Dendritic cell treated with granulocyte-macrophage colony-stimulating factor and Interleukin-4, amounts not matched to agents 40 ng/mL and 50 ng/mL, for 4 days (primary cell): ENCODE results near the gene SYNPR.

ENCODE experiments used
- H3K27ac Mint-ChIP-seq: one replicate; pipeline ENCODE4 v1.8.0; 2022; ENCODE audit warnings: mild to moderate bottlenecking, mixed read lengths
- H3K27me3 Mint-ChIP-seq: one replicate; pipeline ENCODE4 v1.8.0; 2022; ENCODE audit warnings: mild to moderate bottlenecking, mixed read lengths
- H3K36me3 Mint-ChIP-seq: one replicate; pipeline ENCODE4 v1.8.0; 2022; ENCODE audit warnings: low read depth, mixed read lengths
- H3K4me1 Mint-ChIP-seq: one replicate; pipeline ENCODE4 v1.8.0; 2022; ENCODE audit warnings: low read depth, mixed read lengths
- H3K4me3 Mint-ChIP-seq: one replicate; pipeline ENCODE4 v1.8.0; 2022; ENCODE audit warnings: mild to moderate bottlenecking, moderate library complexity, mixed read lengths
- H3K9me3 Mint-ChIP-seq: one replicate; pipeline ENCODE4 v1.8.0; 2022; ENCODE audit warnings: mixed read lengths
- intact Hi-C: fragments of 100-400 bp; cut with micrococcal nuclease; formaldehyde crosslinking; loops from one replicate; pipeline ENCODE4 v1.15.0; 2022

Gene SYNPR

GRCh38 chr3:63370094-63370493 is 92.0 kb downstream of the SYNPR start:
- Mint-ChIP-seq H3K36me3 (no peaks in the 10 kb centered on the region), H3K4me3 (no peak overlapping the region), H3K27me3 (no peaks in the 10 kb centered on the region), H3K4me1 (no peaks in the 10 kb centered on the region), H3K27ac (no peak overlapping the region), H3K9me3 (no peaks in the 10 kb centered on the region)
- intact Hi-C loops, result no loop called here

- intact Hi-C loops, result no loop called here
- H3K4me3 Mint-ChIP-seq, result no peak overlapping the region
- no peaks in the 10 kb centered on the region for H3K27me3 Mint-ChIP-seq
- no peak overlapping the region for H3K27ac Mint-ChIP-seq
- no peaks in the 10 kb centered on the region for H3K4me1 Mint-ChIP-seq
- no peaks in the 10 kb centered on the region for H3K36me3 Mint-ChIP-seq
- no peaks in the 10 kb centered on the region for H3K9me3 Mint-ChIP-seq
Observed at GRCh38 chr3:63383040-63383439, 104.9 kb downstream of the SYNPR start.

GRCh38 chr3:63384382-63384781 is 106.3 kb downstream of the SYNPR start:
- Mint-ChIP-seq H3K9me3 (no peaks in the 10 kb centered on the region), H3K4me3 (no peak overlapping the region), H3K27ac (no peak overlapping the region), H3K36me3 (no peaks in the 10 kb centered on the region), H3K4me1 (no peaks in the 10 kb centered on the region), H3K27me3 (no peaks in the 10 kb centered on the region)
- intact Hi-C loops, result no loop called here

- Mint-ChIP-seq H3K27me3 (no peaks in the 10 kb centered on the region), H3K9me3 (no peaks in the 10 kb centered on the region), H3K4me1 (no peaks in the 10 kb centered on the region), H3K27ac (no peak overlapping the region), H3K36me3 (no peaks in the 10 kb centered on the region), H3K4me3 (no peak overlapping the region)
- intact Hi-C loops, result no loop called here
Observed at GRCh38 chr3:63385629-63386028, 107.5 kb downstream of the SYNPR start.

- intact Hi-C loops, result no loop called here
- Mint-ChIP-seq H3K27ac (no peak overlapping the region), H3K9me3 (no peaks in the 10 kb centered on the region)
Observed at GRCh38 chr3:63386568-63386967, 108.5 kb downstream of the SYNPR start.

GRCh38 chr3:63387568-63387967 is 109.5 kb downstream of the SYNPR start:
- no peak overlapping the region for H3K27ac Mint-ChIP-seq
- no peaks in the 10 kb centered on the region for H3K27me3 Mint-ChIP-seq
- H3K4me1 Mint-ChIP-seq, result no peaks in the 10 kb centered on the region
- H3K4me3 Mint-ChIP-seq, result no peak overlapping the region
- H3K9me3 Mint-ChIP-seq, result no peaks in the 10 kb centered on the region
- intact Hi-C loops, result no loop called here
- no peaks in the 10 kb centered on the region for H3K36me3 Mint-ChIP-seq

More at GRCh38 chr3:63386568-63386967, 108.5 kb downstream of the SYNPR start:
- Mint-ChIP-seq H3K4me1 (no peaks in the 10 kb centered on the region), H3K27me3 (no peaks in the 10 kb centered on the region), H3K36me3 (no peaks in the 10 kb centered on the region), H3K4me3 (no peak overlapping the region)

GRCh38 chr3:63390710-63391230 is 112.7 kb downstream of the SYNPR start:
- no peaks in the 10 kb centered on the region for H3K36me3 Mint-ChIP-seq
- no peak overlapping the region for H3K4me3 Mint-ChIP-seq
- H3K27me3 Mint-ChIP-seq, result no peaks in the 10 kb centered on the region
- no peak overlapping the region for H3K27ac Mint-ChIP-seq
- no peaks in the 10 kb centered on the region for H3K9me3 Mint-ChIP-seq
- intact Hi-C loops, result no loop called here
- no peaks in the 10 kb centered on the region for H3K4me1 Mint-ChIP-seq

GRCh38 chr3:63395960-63396359 is 117.9 kb downstream of the SYNPR start:
- Mint-ChIP-seq H3K9me3 (peaks cover 8% of the 10 kb centered on the region), H3K27me3 (no peaks in the 10 kb centered on the region), H3K4me1 (no peaks in the 10 kb centered on the region), H3K4me3 (no peak overlapping the region), H3K27ac (no peak overlapping the region), H3K36me3 (no peaks in the 10 kb centered on the region)
- intact Hi-C loops, result no loop called here

GRCh38 chr3:63400246-63400860 is 122.2 kb downstream of the SYNPR start:
- Mint-ChIP-seq H3K27ac (no peak overlapping the region), H3K4me1 (no peaks in the 10 kb centered on the region), H3K27me3 (no peaks in the 10 kb centered on the region), H3K4me3 (no peak overlapping the region), H3K36me3 (no peaks in the 10 kb centered on the region), H3K9me3 (peaks cover 8% of the 10 kb centered on the region)
- intact Hi-C loops, result no loop called here

GRCh38 chr3:63405882-63406281 is 127.8 kb downstream of the SYNPR start:
- Mint-ChIP-seq H3K4me3 (no peak overlapping the region), H3K27me3 (no peaks in the 10 kb centered on the region), H3K27ac (no peak overlapping the region), H3K4me1 (no peaks in the 10 kb centered on the region), H3K36me3 (no peaks in the 10 kb centered on the region), H3K9me3 (peaks cover under 1% of the 10 kb centered on the region)
- intact Hi-C loops, result no loop called here

GRCh38 chr3:63413523-63413922 is 135.4 kb downstream of the SYNPR start:
- no peak overlapping the region for H3K27ac Mint-ChIP-seq
- intact Hi-C loops, result no loop called here
- no peak overlapping the region for H3K4me3 Mint-ChIP-seq
- H3K4me1 Mint-ChIP-seq, result no peaks in the 10 kb centered on the region
- no peaks in the 10 kb centered on the region for H3K27me3 Mint-ChIP-seq
- H3K9me3 Mint-ChIP-seq, result no peaks in the 10 kb centered on the region
- no peaks in the 10 kb centered on the region for H3K36me3 Mint-ChIP-seq

GRCh38 chr3:63414607-63415006 is 136.5 kb downstream of the SYNPR start:
- H3K36me3 Mint-ChIP-seq, result no peaks in the 10 kb centered on the region
- H3K4me3 Mint-ChIP-seq, result no peak overlapping the region
- no peaks in the 10 kb centered on the region for H3K9me3 Mint-ChIP-seq
- no peaks in the 10 kb centered on the region for H3K4me1 Mint-ChIP-seq
- intact Hi-C loops, result no loop called here
- H3K27me3 Mint-ChIP-seq, result no peaks in the 10 kb centered on the region
- H3K27ac Mint-ChIP-seq, result no peak overlapping the region

GRCh38 chr3:63429905-63430304 is 151.8 kb downstream of the SYNPR start:
- no peaks in the 10 kb centered on the region for H3K4me1 Mint-ChIP-seq
- H3K27ac Mint-ChIP-seq, result no peak overlapping the region
- H3K9me3 Mint-ChIP-seq, result no peaks in the 10 kb centered on the region
- no peak overlapping the region for H3K4me3 Mint-ChIP-seq
- H3K27me3 Mint-ChIP-seq, result no peaks in the 10 kb centered on the region
- no peaks in the 10 kb centered on the region for H3K36me3 Mint-ChIP-seq
- intact Hi-C loops, result no loop called here

GRCh38 chr3:63430875-63431274 is 152.8 kb downstream of the SYNPR start:
- no peaks in the 10 kb centered on the region for H3K36me3 Mint-ChIP-seq
- no peaks in the 10 kb centered on the region for H3K9me3 Mint-ChIP-seq
- H3K4me1 Mint-ChIP-seq, result no peaks in the 10 kb centered on the region
- no peaks in the 10 kb centered on the region for H3K27me3 Mint-ChIP-seq
- no peak overlapping the region for H3K27ac Mint-ChIP-seq
- H3K4me3 Mint-ChIP-seq, result no peak overlapping the region
- intact Hi-C loops, result no loop called here

- H3K27ac Mint-ChIP-seq, result no peak overlapping the region
- intact Hi-C loops, result no loop called here
- H3K4me1 Mint-ChIP-seq, result no peaks in the 10 kb centered on the region
- H3K27me3 Mint-ChIP-seq, result no peaks in the 10 kb centered on the region
- H3K9me3 Mint-ChIP-seq, result no peaks in the 10 kb centered on the region
- no peak overlapping the region for H3K4me3 Mint-ChIP-seq
- H3K36me3 Mint-ChIP-seq, result no peaks in the 10 kb centered on the region
Observed at GRCh38 chr3:63437858-63438257, 159.8 kb downstream of the SYNPR start.
